HepG2 (cell line): Measurements from ENCODE around the gene PLD6. TPM values are rescaled to one million over a fixed set of nuclear protein-coding genes. Genes with fewer than 3 reads are reported as not detected.
A peak's percentile ranks its signal among the peaks of the same experiment; 100 is the strongest.

Experiments used
- ATAC-seq: fragments of 200-7000 bp; cut with Tn5 transposase; 3 replicates; pipeline ENCODE4 v1.9.1; 2020; ENCODE audit warnings: mild to moderate bottlenecking, moderate library complexity
- BruUV-seq: library from RNA; stranded (reverse); fragments of 400-500 nt; replicated peaks from 2 replicates; lab custom pipeline; 2021; lab: Mats Ljungman, UMichigan
- CTCF ChIA-PET: fragments of 300-600 bp; formaldehyde crosslinking; extraction: SDS; loops from one replicate; lab custom pipeline; 2021; ENCODE audit warnings: low total read pairs, inconsistent platforms, low intra/inter-chr PET ratio; lab: Yijun Ruan, JAX
- POLR2A ChIA-PET: fragments of 350-600 bp; sonication (Branson Sonifier 250); formaldehyde crosslinking; loops from one replicate; lab custom pipeline; 2020; ENCODE audit warnings: antibody characterized with exemption, inconsistent platforms; lab: Yijun Ruan, JAX
- DNase-seq: peaks from one replicate; pipeline ENCODE4 v3.0.0-alpha.2; 2015; ENCODE audit warnings: low spot score
- FAIRE-seq: peaks from 3 replicates; lab custom pipeline; 2011; peaks lifted over from hg19 to GRCh38; lab: Jason Lieb, UNC
- H2AFZ ChIP-seq: one replicate; pipeline ENCODE4 v1.6.1; 2011; ENCODE audit warnings: low read length, inconsistent platforms
- H3K27ac ChIP-seq: fragments of 300-600 bp; 3 replicates; pipeline ENCODE4 v1.8.0; 2011; ENCODE audit warnings: mixed run types, mild to moderate bottlenecking, mixed read lengths, low read length, inconsistent platforms; ENCODE audit not compliant: insufficient read depth; ENCODE audit errors: extremely low read length
- H3K27me3 ChIP-seq, 2 experiments: fragments of 200-600 bp in 1 of 2; 2 replicates in 1 of 2; 3 replicates in 1 of 2; pipeline versions ENCODE4 v1.6.0 to v1.8.0; 2011; ENCODE audit warnings: low read length in 2 of 2, mild to moderate bottlenecking in 2 of 2, moderate library complexity in 2 of 2, inconsistent platforms in 1 of 2; ENCODE audit not compliant: insufficient read depth in 2 of 2, control insufficient read depth in 1 of 2
- H3K36me3 ChIP-seq, 2 experiments: fragments of 200-600 bp in 1 of 2; replicated peaks in 1 of 2; 2 replicates in 1 of 2; 3 replicates in 1 of 2; pipeline versions ENCODE4 v1.5.1 to v1.8.0; 2011; ENCODE audit warnings: low read length in 2 of 2, inconsistent platforms in 1 of 2; ENCODE audit not compliant: insufficient read depth in 2 of 2, control insufficient read depth in 1 of 2
- H3K4me1 ChIP-seq: 2 replicates; pipeline ENCODE4 v1.5.1; 2012; ENCODE audit warnings: low read length, inconsistent platforms; ENCODE audit not compliant: insufficient read depth
- H3K4me2 ChIP-seq: 2 replicates; pipeline ENCODE4 v1.6.0; 2011; ENCODE audit warnings: low read depth, low read length, inconsistent platforms
- H3K4me3 ChIP-seq, 3 experiments: fragments of 200-600 bp in 1 of 3; sonication (generic), shearing (Covaris generic) in 1 of 3; replicated peaks in 1 of 3; 2 replicates each; pipeline ENCODE4 v1.5.1; 2011 to 2016; ENCODE audit warnings: low read length in 3 of 3, inconsistent platforms in 2 of 3, low read depth in 2 of 3, mild to moderate bottlenecking in 2 of 3, control low read depth in 1 of 3, mixed read lengths in 1 of 3; ENCODE audit not compliant: insufficient read depth in 1 of 3
- H3K79me2 ChIP-seq: one replicate; pipeline ENCODE4 v1.6.1; 2011; ENCODE audit warnings: low read length, inconsistent platforms; ENCODE audit not compliant: insufficient read depth
- H3K9ac ChIP-seq: 2 replicates; pipeline ENCODE4 v1.6.0; 2011; ENCODE audit warnings: mild to moderate bottlenecking, low read depth, low read length, inconsistent platforms; ENCODE audit not compliant: insufficient read depth
- H3K9me3 ChIP-seq: 2 replicates; pipeline ENCODE4 v1.5.1; 2012; ENCODE audit warnings: mild to moderate bottlenecking, low read length
- H4K20me1 ChIP-seq: 2 replicates; pipeline ENCODE4 v1.6.0; 2011; ENCODE audit warnings: inconsistent platforms, mild to moderate bottlenecking, low read length, moderate library complexity; ENCODE audit not compliant: insufficient read depth
- ETV6 ChIP-seq: sonication (generic); formaldehyde crosslinking; conservative IDR thresholded peaks from 2 replicates; pipeline ENCODE4 v1.4.0; 2020; ENCODE audit warnings: missing genetic modification reagents
- KAT2B ChIP-seq: fragments of 150-350 bp; IDR thresholded peaks from 2 replicates; pipeline ENCODE4 v1.6.1; 2014; ENCODE audit warnings: low read depth, low read length, borderline replicate concordance
- MEF2D ChIP-seq: sonication (generic); formaldehyde crosslinking; IDR thresholded peaks from 2 replicates; pipeline ENCODE4 v1.5.1; 2020; ENCODE audit warnings: mild to moderate bottlenecking, missing genetic modification reagents
- NFKBIZ ChIP-seq: IDR thresholded peaks from 2 replicates; pipeline ENCODE4 v1.6.1; 2018; ENCODE audit warnings: missing genetic modification reagents, missing compliant biosample characterization
- NR2F1 ChIP-seq, 2 experiments: fragments of 450-650 bp in 1 of 2; formaldehyde crosslinking in 1 of 2; IDR thresholded peaks; 2 replicates each; pipeline versions ENCODE4 v1.5.0 to v1.6.1; 2016 to 2020; ENCODE audit warnings: mild to moderate bottlenecking in 1 of 2, missing compliant biosample characterization in 1 of 2, missing genetic modification reagents in 1 of 2, moderate library complexity in 1 of 2
- RBM39 ChIP-seq: fragments of 200-400 bp; formaldehyde crosslinking; IDR thresholded peaks from one replicate; pipeline ENCODE4 v1.6.1; 2018; ENCODE audit warnings: antibody characterized with exemption, mild to moderate bottlenecking, low read depth, low read length; ENCODE audit not compliant: poor library complexity, severe bottlenecking
- RFX3 ChIP-seq: IDR thresholded peaks from 2 replicates; pipeline ENCODE4 v1.6.1; 2016; ENCODE audit warnings: missing biosample characterization, missing genetic modification reagents
- SRSF9 ChIP-seq: fragments of 200-400 bp; formaldehyde crosslinking; IDR thresholded peaks from 2 replicates; pipeline ENCODE4 v1.6.1; 2018; ENCODE audit warnings: borderline replicate concordance, mild to moderate bottlenecking, low read depth, low read length; ENCODE audit not compliant: insufficient read depth, poor library complexity, severe bottlenecking
- SSRP1 ChIP-seq: IDR thresholded peaks from 2 replicates; pipeline ENCODE4 v1.6.1; 2016; ENCODE audit warnings: control low read depth
- TOE1 ChIP-seq: sonication (generic); formaldehyde crosslinking; IDR thresholded peaks from 2 replicates; pipeline ENCODE4 v1.4.0; 2020; ENCODE audit warnings: mild to moderate bottlenecking, missing genetic modification reagents
- XRCC5 ChIP-seq: fragments of 200-400 bp; formaldehyde crosslinking; optimal IDR thresholded peaks from 2 replicates; pipeline ENCODE3; 2017; ENCODE audit warnings: mild to moderate bottlenecking, low read length
- ZFP36L2 ChIP-seq: sonication (generic); formaldehyde crosslinking; IDR thresholded peaks from 2 replicates; pipeline ENCODE4 v1.4.0; 2020; ENCODE audit warnings: missing genetic modification reagents
- ZNF329 ChIP-seq: sonication (generic); formaldehyde crosslinking; IDR thresholded peaks from 2 replicates; pipeline ENCODE4 v1.9.0; 2021; ENCODE audit warnings: low read depth, mild to moderate bottlenecking, missing genetic modification reagents
- ZNF550 ChIP-seq: sonication (generic); formaldehyde crosslinking; IDR thresholded peaks from 2 replicates; pipeline ENCODE4 v1.4.0; 2020; ENCODE audit warnings: mild to moderate bottlenecking, missing genetic modification reagents, borderline replicate concordance
- ZNF615 ChIP-seq: sonication (generic); formaldehyde crosslinking; IDR thresholded peaks from 2 replicates; pipeline ENCODE4 v1.5.0; 2020; ENCODE audit warnings: mild to moderate bottlenecking, missing genetic modification reagents, borderline replicate concordance
- ZNF678 ChIP-seq: sonication (generic); formaldehyde crosslinking; IDR thresholded peaks from 2 replicates; pipeline ENCODE4 v1.4.0; 2020; ENCODE audit warnings: mild to moderate bottlenecking, missing genetic modification reagents
- ZNF780A ChIP-seq: sonication (generic); formaldehyde crosslinking; IDR thresholded peaks from 2 replicates; pipeline ENCODE4 v1.8.0; 2022; ENCODE audit warnings: mild to moderate bottlenecking, missing genetic modification reagents, moderate library complexity
- ZSCAN25 ChIP-seq: sonication (generic); formaldehyde crosslinking; IDR thresholded peaks from 2 replicates; pipeline ENCODE4 v1.8.0; 2022; ENCODE audit warnings: mild to moderate bottlenecking, missing genetic modification reagents
- WGBS: methylation state at CpG from one replicate; pipeline ENCODE4 v1.1.6; 2017; ENCODE audit warnings: low lambda C conversion rate; 5-methylcytosine and 5-hydroxymethylcytosine counted together
- in situ Hi-C: cut with HindIII; loops from 2 replicates; pipeline ENCODE4 v1.10.0; 2017; ENCODE audit warnings: low pct_unique_long_range_greater_than_20kb; ENCODE audit not compliant: extremely low pct_ligation_motif_present
- intact Hi-C: fragments of 100-400 bp; cut with micrococcal nuclease; formaldehyde crosslinking; loops from one replicate; pipeline ENCODE4 v1.10.0; 2022; ENCODE audit not compliant: unreplicated experiment
- polyA plus RNA-seq, 8 experiments: library from polyadenylated mRNA; depleted of rRNA in 3 of 8; stranded (reverse) in 7 of 8; unstranded in 1 of 8; fragments of >200 nt; fragmentation: Illumina TruSeq in 4 of 8; extraction: Trizol in 4 of 8; gene quantifications; 2 replicates each; pipeline versions ENCODE4 v1.2.1 to v1.2.3, GENCODE V29; 2011 to 2016; ENCODE audit warnings: low read depth in 4 of 8, missing spikeins in 1 of 8, mixed read lengths in 1 of 8; ENCODE audit not compliant: insufficient read depth in 1 of 8
- total RNA-seq, 5 experiments: library from RNA; depleted of rRNA; stranded (reverse); fragments of >200 nt; fragmentation: Illumina TruSeq; extraction: Trizol; gene quantifications; 2 replicates each; pipeline ENCODE4 v1.2.3, GENCODE V29; 2016; ENCODE audit warnings: low read depth in 1 of 5
- TF ChIP-seq, protein P1 (sequence below): sonication (generic); formaldehyde crosslinking; IDR thresholded peaks from 2 replicates; pipeline ENCODE4 v1.5.1; 2020; ENCODE audit warnings: mild to moderate bottlenecking, missing genetic modification reagents, moderate library complexity
- TF ChIP-seq, protein P2 (sequence below): sonication (generic); formaldehyde crosslinking; IDR thresholded peaks from 2 replicates; pipeline ENCODE4 v1.4.0; 2020; ENCODE audit warnings: missing genetic modification reagents, mild to moderate bottlenecking, borderline replicate concordance

The PLD6 gene
- total and polyA plus RNA-seq, 2 of the 13 experiments (the other 11 are each of a cell fraction or from before 2014, with no cell fraction given), result 5.2 to 11.4 TPM

DNA sequence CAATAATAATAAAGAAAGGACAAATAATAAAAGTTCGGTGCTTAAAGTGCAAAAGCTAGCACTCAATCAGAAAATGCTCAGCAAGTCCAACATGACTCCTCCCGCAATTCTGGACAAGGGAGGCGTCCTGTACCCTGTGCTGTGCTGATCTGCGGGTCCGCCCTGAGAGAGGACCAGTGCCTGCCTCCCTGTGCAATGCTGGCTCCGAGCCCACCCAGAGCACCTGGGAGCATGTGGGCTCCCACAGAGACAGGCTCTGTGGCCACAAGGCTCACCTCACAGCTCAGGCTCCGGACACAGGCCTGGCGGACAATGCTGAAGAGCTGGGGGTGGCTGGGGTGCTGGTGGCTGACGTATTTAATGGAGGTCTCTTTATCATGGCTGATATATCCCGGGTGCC lies 19.8 kb upstream of the PLD6 start (continued):
- no peak for TF ChIP-seq ZFP36L2 (CRISPR knock-in tag)
- no peak for TF ChIP-seq MEF2D (CRISPR knock-in tag)
- TF ChIP-seq ETV6 (CRISPR knock-in tag), result no peak
- no peak for TF ChIP-seq XRCC5
- no peak for TF ChIP-seq ZNF550 (CRISPR knock-in tag)
- no peak for TF ChIP-seq SSRP1 (CRISPR knock-in tag)
- TF ChIP-seq SRSF9, result no peak

DNA sequence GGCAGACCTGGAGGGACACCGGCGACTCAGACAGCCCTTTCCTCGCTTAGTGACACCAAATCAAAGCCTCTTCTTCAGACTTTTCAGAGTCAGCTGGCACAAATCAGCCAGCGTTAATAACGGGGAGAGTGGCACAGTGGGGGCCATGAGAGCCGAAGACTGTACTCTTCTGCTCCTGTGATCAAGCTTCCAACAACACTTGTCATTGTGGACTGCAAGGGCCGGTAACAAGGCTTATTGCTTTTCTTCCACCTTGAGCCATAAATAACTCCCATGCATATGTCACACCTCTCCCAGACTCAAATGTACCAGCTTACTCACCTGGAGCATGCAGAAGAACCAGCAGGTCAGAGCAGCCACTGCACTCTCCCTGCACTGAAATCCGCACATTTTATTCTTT lies 18.0 kb upstream of the PLD6 start:
- H3K27me3 ChIP-seq, result no peaks in the 10 kb centered on the region
- ChIA-PET POLR2A (no interaction called here), CTCF (no interaction called here)
- no peaks in the 10 kb centered on the region for H3K4me1 ChIP-seq
- H3K79me2 ChIP-seq, result no peaks in the 10 kb centered on the region
- H3K4me3 ChIP-seq, result no peak overlapping the region
- WGBS, result 95% methylated on average over 7 of the region's 8 CpGs
- in situ Hi-C loops (no loop called here), intact Hi-C loops (no loop called here)
- DNase-seq (no peak), FAIRE-seq (no peak), ATAC-seq (no peak)
- H3K36me3 ChIP-seq, result peaks cover 57 to 89% of the 10 kb centered on the region in 2 experiments
- no peaks in the 10 kb centered on the region for H3K9me3 ChIP-seq
- H2AFZ ChIP-seq, result no peak overlapping the region
- BruUV-seq, result TSS peak; percentile 32
- H3K27ac ChIP-seq, result no peak overlapping the region
- H4K20me1 ChIP-seq, result no peaks in the 10 kb centered on the region
- no peak overlapping the region for H3K9ac ChIP-seq
- no peak overlapping the region for H3K4me2 ChIP-seq
- TF ChIP-seq ZNF615 (CRISPR knock-in tag) (no peak), RFX3 (no peak), NR2F1 (CRISPR knock-in tag; IDR thresholded peaks at IDR 0.05) (no peak), ZSCAN25 (CRISPR knock-in tag) (no peak), ZNF780A (CRISPR knock-in tag) (no peak), TOE1 (no peak), RBM39 (no peak), NFKBIZ (CRISPR knock-in tag) (no peak), ZNF329 (CRISPR knock-in tag) (no peak), KAT2B (no peak), ZNF678 (CRISPR knock-in tag) (no peak)
- TF ChIP-seq, protein P1, sequence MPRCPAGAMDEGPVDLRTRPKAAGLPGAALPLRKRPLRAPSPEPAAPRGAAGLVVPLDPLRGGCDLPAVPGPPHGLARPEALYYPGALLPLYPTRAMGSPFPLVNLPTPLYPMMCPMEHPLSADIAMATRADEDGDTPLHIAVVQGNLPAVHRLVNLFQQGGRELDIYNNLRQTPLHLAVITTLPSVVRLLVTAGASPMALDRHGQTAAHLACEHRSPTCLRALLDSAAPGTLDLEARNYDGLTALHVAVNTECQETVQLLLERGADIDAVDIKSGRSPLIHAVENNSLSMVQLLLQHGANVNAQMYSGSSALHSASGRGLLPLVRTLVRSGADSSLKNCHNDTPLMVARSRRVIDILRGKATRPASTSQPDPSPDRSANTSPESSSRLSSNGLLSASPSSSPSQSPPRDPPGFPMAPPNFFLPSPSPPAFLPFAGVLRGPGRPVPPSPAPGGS (CRISPR knock-in tag), result no peak
- TF ChIP-seq, protein P2, sequence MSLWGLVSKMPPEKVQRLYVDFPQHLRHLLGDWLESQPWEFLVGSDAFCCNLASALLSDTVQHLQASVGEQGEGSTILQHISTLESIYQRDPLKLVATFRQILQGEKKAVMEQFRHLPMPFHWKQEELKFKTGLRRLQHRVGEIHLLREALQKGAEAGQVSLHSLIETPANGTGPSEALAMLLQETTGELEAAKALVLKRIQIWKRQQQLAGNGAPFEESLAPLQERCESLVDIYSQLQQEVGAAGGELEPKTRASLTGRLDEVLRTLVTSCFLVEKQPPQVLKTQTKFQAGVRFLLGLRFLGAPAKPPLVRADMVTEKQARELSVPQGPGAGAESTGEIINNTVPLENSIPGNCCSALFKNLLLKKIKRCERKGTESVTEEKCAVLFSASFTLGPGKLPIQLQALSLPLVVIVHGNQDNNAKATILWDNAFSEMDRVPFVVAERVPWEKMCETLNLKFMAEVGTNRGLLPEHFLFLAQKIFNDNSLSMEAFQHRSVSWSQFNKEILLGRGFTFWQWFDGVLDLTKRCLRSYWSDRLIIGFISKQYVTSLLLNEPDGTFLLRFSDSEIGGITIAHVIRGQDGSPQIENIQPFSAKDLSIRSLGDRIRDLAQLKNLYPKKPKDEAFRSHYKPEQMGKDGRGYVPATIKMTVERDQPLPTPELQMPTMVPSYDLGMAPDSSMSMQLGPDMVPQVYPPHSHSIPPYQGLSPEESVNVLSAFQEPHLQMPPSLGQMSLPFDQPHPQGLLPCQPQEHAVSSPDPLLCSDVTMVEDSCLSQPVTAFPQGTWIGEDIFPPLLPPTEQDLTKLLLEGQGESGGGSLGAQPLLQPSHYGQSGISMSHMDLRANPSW (CRISPR knock-in tag), result no peak
